NT2/D1 (cell line): ENCODE measurements around the gene TEAD4.

Source experiments
- YY1 ChIP-seq: IDR thresholded peaks from 2 replicates; pipeline ENCODE4 v1.6.1; 2011; ENCODE audit not compliant: insufficient read length, insufficient read depth
- ZNF274 ChIP-seq: IDR thresholded peaks from 2 replicates; pipeline ENCODE4 v1.6.1; 2011; ENCODE audit warnings: mild to moderate bottlenecking, low read depth, low read length

GRCh38 chr12:2912216-2912575, 47.0 kb upstream of the TEAD4 start:
- TF ChIP-seq ZNF274 (no peak), YY1 (no peak)
